Left ventricle myocardium inferior (tissue), 1 donor: ENCODE data around the gene WFIKKN1. TPM values are rescaled to one million over a fixed set of nuclear protein-coding genes. Genes with fewer than 3 reads are reported as not detected.
"Not testable (repeated sequence)": the region's sequence is repeated elsewhere in the genome, so short reads cannot be mapped to it uniquely, and the experiment has no call there.

Experiments
- DNase-seq: peaks from one replicate; pipeline ENCODE4 v3.0.0-alpha.2; 2020
- H3K27ac ChIP-seq: fragments of 200-600 bp; replicated peaks from 2 replicates; pipeline ENCODE4 v1.8.0; 2021
- H3K27me3 ChIP-seq: fragments of 200-600 bp; 2 replicates; pipeline ENCODE4 v1.8.0; 2021; ENCODE audit warnings: low read depth
- H3K36me3 ChIP-seq: fragments of 200-600 bp; 2 replicates; pipeline ENCODE4 v1.8.0; 2021
- H3K4me1 ChIP-seq: fragments of 200-600 bp; 2 replicates; pipeline ENCODE4 v1.8.0; 2021
- H3K4me3 ChIP-seq: fragments of 200-600 bp; 2 replicates; pipeline ENCODE4 v1.8.0; 2021; ENCODE audit warnings: mild to moderate bottlenecking, moderate library complexity
- H3K9me3 ChIP-seq: fragments of 200-600 bp; replicated peaks from 2 replicates; pipeline ENCODE4 v1.8.0; 2021
- CTCF ChIP-seq: fragments of 200-600 bp; IDR thresholded peaks from 2 replicates; pipeline ENCODE4 v1.8.0; 2021; ENCODE audit warnings: antibody characterized with exemption, mild to moderate bottlenecking, borderline replicate concordance
- intact Hi-C: fragments of 100-400 bp; cut with micrococcal nuclease; formaldehyde crosslinking; loops from one replicate; pipeline ENCODE4 v1.11.0; 2022
- total RNA-seq: library from RNA; stranded (reverse); fragmentation: NEBNext Ultra II Directional; extraction: Animal tissue kit (Norgen Biotek cat#: 25700); gene quantifications from one replicate; pipeline ENCODE4 v1.2.1, GENCODE V29; 2021
- donor health status: DM: no; HTN: yes; CAD: no; lungs with severe emphysema.

Gene WFIKKN1
- total RNA-seq, 1 donor from 2014 or later, result 0.14 TPM

- Histone ChIP-seq H3K27ac (no peak overlapping the region), H3K4me1 (peaks cover 18% of the 10 kb centered on the region), H3K4me3 (no peak overlapping the region), H3K27me3 (no peaks in the 10 kb centered on the region), H3K9me3 (no peaks in the 10 kb centered on the region), H3K36me3 (peaks cover 8% of the 10 kb centered on the region)
- TF ChIP-seq CTCF, result no peak
- intact Hi-C loops, result no loop called here
- DNase-seq, result no peak
Measured at GRCh38 chr16:596736-597060, 34.1 kb upstream of the WFIKKN1 start.

GRCh38 chr16:597655-598054 is 33.1 kb upstream of the WFIKKN1 start:
- DNase-seq, result not testable (repeated sequence)

GRCh38 chr16:598823-599739 is 31.7 kb upstream of the WFIKKN1 start:
- intact Hi-C loops, result no loop called here
- DNase-seq, result no peak
- no peaks in the 10 kb centered on the region for H3K4me1 ChIP-seq

More at GRCh38 chr16:597655-598054, 33.1 kb upstream of the WFIKKN1 start:
- intact Hi-C loops, H3K36me3 ChIP-seq, H3K4me3 ChIP-seq, H3K4me1 ChIP-seq, H3K9me3 ChIP-seq, H3K27ac ChIP-seq, H3K27me3 ChIP-seq: not testable (repeated sequence)

GRCh38 chr16:600781-601180 is 30.0 kb upstream of the WFIKKN1 start:
- no peaks in the 10 kb centered on the region for H3K4me1 ChIP-seq
- no peak overlapping the region for H3K27ac ChIP-seq
- H3K36me3 ChIP-seq, result peaks cover 8% of the 10 kb centered on the region
- no peak for DNase-seq
- H3K9me3 ChIP-seq, result peaks cover 6% of the 10 kb centered on the region
- no peak overlapping the region for H3K4me3 ChIP-seq
- intact Hi-C loops, result no loop called here
- H3K27me3 ChIP-seq, result no peaks in the 10 kb centered on the region
- TF ChIP-seq CTCF, result no peak

More at GRCh38 chr16:598823-599739, 31.7 kb upstream of the WFIKKN1 start:
- no peaks in the 10 kb centered on the region for H3K27me3 ChIP-seq
- no peak overlapping the region for H3K27ac ChIP-seq
- H3K36me3 ChIP-seq, result peaks cover 8% of the 10 kb centered on the region
- no peak for TF ChIP-seq CTCF
- H3K4me3 ChIP-seq, result no peak overlapping the region
- H3K9me3 ChIP-seq, result no peaks in the 10 kb centered on the region

- DNase-seq, result no peak
- TF ChIP-seq CTCF, result no peak
- H3K27me3 ChIP-seq, result no peaks in the 10 kb centered on the region
- intact Hi-C loops, result no loop called here
- peaks cover 6% of the 10 kb centered on the region for H3K9me3 ChIP-seq
- H3K27ac ChIP-seq, result no peak overlapping the region
- H3K36me3 ChIP-seq, result no peaks in the 10 kb centered on the region
- no peak overlapping the region for H3K4me3 ChIP-seq
- no peaks in the 10 kb centered on the region for H3K4me1 ChIP-seq
Measured at GRCh38 chr16:603933-604332, 26.9 kb upstream of the WFIKKN1 start.

GRCh38 chr16:606656-607307 is 24.0 kb upstream of the WFIKKN1 start:
- intact Hi-C loops, result no loop called here
- Histone ChIP-seq H3K4me3 (no peak overlapping the region), H3K27ac (no peak overlapping the region), H3K27me3 (no peaks in the 10 kb centered on the region), H3K36me3 (no peaks in the 10 kb centered on the region), H3K9me3 (peaks cover 6% of the 10 kb centered on the region), H3K4me1 (peaks cover 3% of the 10 kb centered on the region)
- TF ChIP-seq CTCF, result no peak
- no peak for DNase-seq
